SH-SY5Y (cell line): Measurements from ENCODE around the gene TSPAN4.

Experiments
- GATA2 ChIP-seq: IDR thresholded peaks from 2 replicates; pipeline ENCODE4 v1.6.1; 2011; ENCODE audit warnings: mild to moderate bottlenecking, low read depth, low read length
- GATA3 ChIP-seq: IDR thresholded peaks from 2 replicates; pipeline ENCODE4 v1.6.1; 2011; ENCODE audit warnings: low read depth, mild to moderate bottlenecking, low read length, moderate library complexity

The TSPAN4 gene

DNA sequence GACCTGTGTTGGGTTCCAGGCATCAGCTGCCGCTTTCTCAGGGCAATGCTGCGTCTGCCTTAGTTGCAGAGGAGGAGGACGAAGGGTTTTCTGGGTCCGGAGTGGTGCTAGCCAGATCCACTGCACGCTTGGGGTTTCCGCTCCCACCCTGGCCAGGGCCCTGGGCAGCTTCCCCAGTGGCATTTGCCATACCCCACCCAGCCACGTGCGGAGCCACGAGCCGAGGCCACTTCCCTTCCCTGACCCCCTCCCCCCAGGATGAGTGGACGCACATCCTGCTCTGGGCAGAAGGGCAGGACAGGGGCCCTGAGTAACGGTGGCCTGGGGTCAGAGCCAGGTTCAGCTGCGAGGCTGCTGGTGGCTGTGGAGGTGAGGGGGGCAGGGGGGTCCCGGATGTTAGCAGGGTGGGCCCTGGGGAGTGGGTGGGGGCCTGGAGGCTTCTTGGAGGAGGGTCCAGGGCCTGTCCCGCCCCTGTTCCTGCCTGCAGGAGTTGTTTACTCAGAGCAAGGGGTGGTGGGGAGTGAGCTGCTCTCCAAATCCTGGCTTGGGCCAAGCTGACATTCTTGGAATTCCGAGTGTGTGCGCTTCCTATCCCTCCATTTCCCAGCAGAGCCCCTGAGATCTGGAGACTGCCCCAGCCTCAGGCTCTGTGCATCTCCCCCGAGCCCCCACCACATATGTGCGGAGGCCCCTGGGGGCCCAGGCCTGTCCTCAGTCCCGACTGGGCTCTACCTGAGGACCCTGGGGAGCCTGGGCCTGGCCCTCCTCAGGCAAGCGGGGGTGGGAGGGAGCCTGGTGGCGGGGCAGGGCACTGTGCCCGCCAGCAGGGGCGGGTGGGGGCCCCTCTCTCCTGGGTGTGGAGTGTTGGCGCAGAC, 1.4 kb downstream of the TSPAN4 start:
- TF ChIP-seq GATA3 (no peak), GATA2 (no peak)

- TF ChIP-seq GATA2 (no peak), GATA3 (no peak)
Measured at GRCh38 chr11:844693-845644, 2.3 kb downstream of the TSPAN4 start.

DNA sequence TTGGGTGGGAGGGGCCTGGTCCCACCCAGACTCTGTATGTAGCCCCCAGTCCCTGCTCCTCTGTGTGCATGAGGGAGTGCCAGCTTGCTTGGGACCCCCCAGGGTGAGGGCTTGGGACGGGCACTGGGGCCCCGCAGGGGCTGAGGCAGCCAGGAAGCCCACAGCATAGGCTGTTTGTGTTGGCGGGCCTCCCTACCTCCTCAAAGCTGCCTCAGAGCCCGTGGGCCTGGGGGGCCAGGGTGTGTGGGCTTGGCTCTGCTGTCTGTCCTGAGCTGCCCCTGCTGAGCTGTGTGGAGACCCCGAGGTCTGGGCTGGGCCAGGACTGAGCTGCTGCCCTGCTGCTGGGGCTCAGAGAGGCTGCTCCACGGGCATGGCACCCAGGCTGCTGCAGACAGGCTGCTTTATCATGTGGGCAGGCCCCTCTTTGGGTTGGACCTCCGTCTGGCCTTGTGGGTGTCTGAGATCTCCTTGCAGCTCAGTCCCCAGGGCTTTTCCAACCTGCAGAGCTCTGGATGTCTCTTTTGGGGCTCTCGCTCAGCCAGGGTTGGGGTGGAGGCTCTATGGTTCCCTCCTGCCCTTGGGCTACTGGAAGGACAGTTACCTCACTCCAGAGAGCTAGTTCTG, 3.3 kb downstream of the TSPAN4 start:
- no peak for TF ChIP-seq GATA2
- TF ChIP-seq GATA3, result no peak

DNA sequence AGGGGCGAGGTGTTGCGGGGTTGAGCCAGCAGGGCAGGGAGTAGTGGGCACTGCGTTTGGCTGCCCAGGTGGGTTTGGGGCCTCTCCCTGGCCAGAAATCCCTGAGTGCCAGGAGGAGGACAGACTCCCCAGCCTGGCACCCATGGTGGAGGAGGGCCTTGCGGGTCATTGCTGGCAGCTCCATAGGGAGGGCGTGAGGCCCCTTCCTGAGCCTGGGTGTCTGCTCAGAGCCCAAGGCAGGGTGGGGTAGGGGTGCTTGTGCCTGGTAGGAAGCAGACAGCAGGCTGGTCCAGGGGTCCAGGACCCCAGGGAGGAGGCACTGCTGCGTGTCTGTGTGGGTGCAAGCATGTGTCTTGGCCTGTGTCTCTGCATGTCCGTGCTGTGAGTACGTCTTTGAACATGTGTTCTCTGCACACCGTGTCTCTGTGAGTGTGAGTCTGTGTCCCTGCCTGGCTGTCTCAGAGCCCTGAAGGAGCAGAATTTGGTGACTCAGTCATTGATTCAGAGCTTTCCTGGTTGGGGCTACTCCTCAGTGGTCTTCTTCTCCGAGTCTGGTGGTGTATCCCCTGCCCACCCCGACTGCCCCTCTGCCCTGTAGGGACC, 3.9 kb downstream of the TSPAN4 start:
- TF ChIP-seq GATA2 (no peak), GATA3 (no peak)

DNA sequence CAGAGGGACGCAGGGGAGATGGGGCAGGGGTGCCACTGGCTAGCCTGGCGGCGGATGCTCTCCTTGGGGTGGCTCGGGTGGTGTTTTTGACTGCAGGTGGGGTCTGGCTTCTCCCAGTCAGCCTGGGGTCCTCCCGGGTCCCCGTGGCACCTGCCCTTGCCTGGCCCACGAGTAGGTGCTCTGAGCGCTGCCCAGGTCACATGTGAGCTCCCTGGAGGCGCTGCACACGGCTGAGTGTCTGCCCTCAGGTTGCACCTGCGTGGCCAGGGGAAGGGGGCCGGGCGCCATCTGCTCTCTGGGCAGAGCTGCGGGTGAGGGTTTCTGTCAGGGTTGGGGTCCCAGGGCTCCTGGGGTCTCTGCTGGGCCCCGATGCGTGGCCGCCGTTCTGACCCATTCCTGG, 5.2 kb downstream of the TSPAN4 start:
- TF ChIP-seq GATA2 (no peak), GATA3 (no peak)

- no peak for TF ChIP-seq GATA2
- TF ChIP-seq GATA3, result no peak
Measured at GRCh38 chr11:848380-848931, 5.8 kb downstream of the TSPAN4 start.

GRCh38 chr11:849104-849824, 6.6 kb downstream of the TSPAN4 start:
- no peak for TF ChIP-seq GATA2
- no peak for TF ChIP-seq GATA3

DNA sequence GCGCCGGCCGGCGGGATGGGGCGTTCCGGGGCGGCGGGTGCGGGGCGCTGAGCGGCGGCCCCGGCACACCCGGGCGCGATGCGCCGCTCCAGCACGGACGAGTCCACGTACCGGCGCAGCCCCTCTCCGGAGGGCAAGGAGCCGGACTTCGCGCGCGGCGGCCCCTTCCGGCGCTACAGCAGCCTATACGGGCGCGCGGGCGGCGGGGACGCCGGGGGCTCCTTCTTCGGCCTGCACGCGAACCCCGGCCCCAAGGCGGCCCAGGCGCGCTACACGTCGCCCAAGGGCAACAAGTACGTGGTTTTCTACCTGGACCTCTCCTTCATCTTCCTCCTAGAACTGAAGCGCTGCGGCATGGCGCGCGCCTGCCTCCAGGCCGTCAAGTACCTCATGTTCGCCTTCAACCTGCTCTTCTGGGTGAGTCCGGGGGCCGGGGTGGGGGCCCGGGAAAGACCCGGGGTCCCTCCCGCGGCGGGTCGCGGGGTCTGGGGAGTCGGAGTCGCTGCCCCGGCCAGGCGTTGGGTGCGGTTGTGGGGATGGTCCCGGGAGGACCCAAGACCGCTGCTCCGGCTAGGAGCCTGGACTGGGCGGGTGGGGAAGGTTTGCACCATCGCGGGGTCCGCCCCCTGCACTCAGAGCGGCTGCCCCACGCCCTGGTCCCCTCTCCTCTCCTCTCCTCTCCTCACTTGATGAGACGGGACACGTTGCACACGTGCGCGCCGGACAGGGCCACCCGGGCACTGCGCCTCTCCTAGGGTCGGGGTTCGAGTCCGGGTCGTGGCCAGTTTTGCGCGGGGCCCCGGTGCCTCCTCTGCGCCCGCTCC, 7.5 kb downstream of the TSPAN4 start:
- TF ChIP-seq GATA2 (no peak), GATA3 (no peak)

DNA sequence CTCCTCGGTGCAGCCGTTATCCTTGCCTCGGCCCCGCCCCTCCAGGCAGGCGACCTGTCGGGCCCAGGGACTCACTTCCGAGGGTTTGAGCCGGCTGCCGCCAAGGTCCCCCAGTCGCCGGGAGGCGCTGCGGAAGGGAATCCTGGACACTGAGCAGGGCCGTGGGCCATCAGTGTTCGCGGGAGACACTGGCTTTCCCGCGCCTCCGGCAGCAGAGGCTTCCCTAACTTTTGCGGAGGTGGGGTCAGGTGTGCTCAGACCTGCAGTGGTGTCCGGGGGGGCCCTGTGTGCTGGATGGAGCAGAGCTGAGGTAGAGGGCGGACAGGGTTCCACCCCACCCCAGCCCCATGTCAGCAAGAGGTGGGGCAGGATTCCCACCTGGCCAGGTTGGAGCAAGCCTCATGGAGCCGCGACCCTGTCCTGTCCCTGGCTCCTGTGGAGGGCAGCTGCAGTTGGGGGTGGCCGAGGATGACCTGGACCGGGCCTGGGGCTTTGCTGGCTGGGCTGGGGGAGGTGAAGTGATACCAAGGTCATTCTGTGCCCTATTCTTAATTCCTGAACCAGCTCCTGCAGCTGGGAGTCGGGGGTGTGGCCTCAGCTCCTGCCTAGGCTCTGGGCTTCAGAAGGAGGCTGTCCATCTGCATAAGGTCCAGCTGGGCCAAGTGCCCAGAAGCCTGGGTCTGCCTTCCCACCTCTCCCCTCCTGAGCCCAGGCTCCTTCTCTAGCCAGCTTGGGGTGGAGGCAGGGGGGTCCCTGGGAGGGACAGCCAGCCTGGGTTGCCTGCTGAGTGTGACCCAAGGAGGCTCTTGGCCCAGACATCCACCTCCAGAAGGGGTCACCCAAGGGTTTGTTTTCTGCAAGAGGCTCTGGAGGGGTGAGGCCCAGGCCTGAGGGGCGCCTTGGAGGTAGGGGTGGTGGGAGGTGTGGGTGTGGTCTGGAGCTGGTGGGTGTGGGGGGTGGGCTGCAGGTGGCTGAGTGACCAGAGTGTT, 8.4 kb downstream of the TSPAN4 start:
- no peak for TF ChIP-seq GATA3
- TF ChIP-seq GATA2, result no peak

- TF ChIP-seq GATA3, result no peak
- TF ChIP-seq GATA2, result no peak
Measured at GRCh38 chr11:852762-853161, 10.1 kb downstream of the TSPAN4 start.
